Activated CD4-positive, CD25-positive, alpha-beta regulatory T cell treated with anti-CD3 and anti-CD28 coated beads, Interleukin-2, amount 50 U/mL, for 16 hours (primary cell): ENCODE results near the gene FFAR1.
"Not testable (repeated sequence)": the region's sequence is repeated elsewhere in the genome, so short reads cannot be mapped to it uniquely, and the experiment has no call there.

Source experiments
- DNase-seq: peaks from one replicate; pipeline ENCODE4 v3.0.0-alpha.2; 2020; ENCODE audit warnings: low read depth, low spot score

Gene FFAR1

DNA sequence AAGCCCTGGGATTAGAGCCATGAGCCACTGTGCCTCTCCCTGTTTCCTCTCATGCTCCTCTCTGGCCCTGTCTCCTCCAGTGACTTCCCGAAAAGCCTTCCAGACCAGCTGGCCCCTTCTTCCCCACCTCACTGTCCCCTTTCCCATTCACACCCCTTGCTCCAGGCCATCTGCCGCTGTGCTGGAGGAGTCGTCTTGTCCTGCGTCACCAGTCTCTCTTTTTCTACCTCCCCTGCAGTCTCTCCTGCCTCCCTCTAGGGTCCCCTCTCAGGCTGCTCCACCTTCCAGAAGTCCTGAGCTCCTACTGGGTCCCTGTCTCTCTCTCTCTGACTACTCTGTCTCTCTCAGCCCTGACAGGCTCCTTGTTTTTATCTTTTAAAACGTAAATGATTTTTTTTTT is 5.3 kb upstream of the FFAR1 start:
- DNase-seq: no peak

DNA sequence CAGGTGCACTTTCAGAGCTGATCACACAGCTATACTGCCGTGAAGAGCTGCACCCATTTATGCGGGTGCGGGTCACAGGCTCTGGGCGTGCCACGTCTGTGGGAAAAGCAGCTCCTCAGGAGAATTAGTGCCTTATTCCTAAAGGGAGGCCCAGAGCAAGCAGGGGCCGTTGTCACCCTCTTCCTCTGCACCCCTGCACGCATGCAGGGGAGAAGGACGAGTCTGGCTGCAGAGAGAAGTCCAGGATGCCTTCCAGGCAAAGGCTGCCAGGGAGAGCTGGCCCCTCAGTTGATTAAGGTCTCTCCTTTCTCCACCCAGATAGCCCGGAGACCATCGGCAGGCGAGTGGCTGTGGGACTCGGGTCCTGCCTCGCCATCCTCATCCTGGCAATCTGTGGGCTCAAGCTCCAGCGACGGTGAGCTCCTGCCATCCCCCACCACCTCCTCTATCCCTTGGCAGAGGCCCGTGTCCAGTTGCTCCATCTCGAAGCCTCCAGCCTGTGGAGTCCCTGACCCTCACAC is 3.1 kb upstream of the FFAR1 start:
- no peak for DNase-seq

DNA sequence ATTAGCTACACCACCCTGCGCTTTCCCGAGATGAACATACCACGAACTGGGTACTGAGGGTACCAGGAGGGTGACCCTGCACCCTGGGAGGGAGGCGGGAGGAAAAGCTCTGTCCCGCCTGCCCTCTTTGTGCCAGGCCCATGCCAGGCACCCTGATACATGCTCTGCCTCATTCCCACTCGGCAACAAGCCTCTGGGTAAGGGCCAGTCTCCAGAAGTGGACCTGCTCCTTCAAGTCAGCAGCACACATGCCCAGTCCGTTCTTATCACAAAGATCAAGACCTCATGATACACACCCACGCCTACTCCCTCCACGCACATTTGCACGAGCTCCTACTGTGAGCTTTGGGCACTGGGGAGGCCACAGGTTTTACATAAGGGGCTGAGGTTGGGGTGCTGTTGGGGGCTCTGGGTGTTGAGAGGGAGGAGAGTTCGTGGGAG is 2.0 kb upstream of the FFAR1 start:
- DNase-seq: no peak

DNA sequence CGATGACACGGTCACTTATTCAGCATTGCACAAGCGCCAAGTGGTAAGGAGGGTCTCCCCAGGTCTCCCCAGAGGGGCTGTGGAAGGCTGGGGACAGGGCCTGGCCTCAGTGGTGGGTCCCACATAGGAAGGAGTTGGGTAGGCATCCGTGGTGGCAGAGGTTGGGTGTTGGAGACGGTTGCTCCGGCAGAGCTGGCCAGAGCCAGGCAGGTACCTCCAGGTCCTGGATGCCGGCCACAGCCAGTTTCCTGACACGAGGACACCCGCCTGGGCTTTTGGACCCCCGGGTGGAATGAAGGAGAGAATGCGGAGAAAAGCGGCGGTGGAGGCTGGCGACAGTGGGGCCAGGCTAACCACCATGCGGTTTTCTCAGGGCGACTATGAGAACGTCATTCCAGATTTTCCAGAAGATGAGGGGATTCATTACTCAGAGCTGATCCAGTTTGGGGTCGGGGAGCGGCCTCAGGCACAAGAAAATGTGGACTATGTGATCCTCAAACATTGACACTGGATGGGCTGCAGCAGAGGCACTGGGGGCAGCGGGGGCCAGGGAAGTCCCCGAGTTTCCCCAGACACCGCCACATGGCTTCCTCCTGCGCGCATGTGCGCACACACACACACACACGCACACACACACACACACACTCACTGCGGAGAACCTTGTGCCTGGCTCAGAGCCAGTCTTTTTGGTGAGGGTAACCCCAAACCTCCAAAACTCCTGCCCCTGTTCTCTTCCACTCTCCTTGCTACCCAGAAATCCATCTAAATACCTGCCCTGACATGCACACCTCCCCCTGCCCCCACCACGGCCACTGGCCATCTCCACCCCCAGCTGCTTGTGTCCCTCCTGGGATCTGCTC is 1.3 kb upstream of the FFAR1 start:
- DNase-seq: peak; percentile 26

DNA sequence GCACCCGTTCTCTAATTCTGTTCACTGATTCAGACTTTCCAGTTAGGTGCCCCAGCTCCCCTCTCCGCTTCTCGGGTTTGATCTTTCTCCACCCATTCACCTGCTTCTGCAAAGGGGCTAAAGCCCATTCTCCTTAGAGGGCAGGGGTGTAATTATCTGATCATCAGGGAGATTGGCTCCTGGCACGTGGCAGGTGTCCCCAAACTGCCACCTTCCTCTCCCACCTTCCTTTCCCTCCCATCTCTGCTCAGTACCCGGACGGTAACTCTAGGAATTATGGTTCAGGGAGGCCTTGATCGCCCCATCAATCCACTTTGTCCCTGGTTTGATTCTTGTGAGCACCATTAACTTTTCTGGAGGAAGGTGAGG is 212 bp downstream of the FFAR1 start:
- no peak for DNase-seq

DNA sequence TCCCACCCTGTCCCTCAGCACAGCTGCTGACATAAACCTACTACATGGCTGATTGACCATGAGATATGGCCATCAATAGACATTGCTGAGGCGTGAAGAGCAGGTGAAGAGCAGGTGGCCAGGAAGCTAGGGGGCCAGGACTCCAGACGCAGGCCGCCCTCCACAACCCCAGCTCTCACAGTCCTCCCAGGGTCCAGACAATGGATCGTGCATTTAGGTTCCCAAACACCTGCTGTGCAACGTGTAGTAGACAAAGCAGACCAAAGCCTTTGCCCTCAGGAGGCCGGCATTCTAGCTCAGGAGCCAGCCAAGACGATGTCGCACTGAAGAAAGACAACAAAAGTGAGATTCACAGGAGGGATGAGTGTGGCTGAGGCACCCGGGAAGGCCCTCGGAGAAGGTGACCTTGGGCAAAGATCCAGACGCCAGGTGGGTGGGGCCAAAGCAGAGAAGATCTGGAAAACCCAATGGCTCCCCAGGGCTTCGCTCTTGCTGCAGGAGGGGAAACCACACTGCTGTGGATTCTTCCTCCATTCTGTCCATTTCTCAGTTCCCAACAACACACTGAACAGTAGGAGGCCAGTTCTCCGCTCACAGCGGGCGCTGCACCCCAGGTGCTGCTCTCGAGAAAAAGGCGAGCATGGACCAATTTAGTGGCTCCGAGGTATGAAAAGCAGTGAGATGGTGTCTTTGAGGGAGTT is 1.4 kb downstream of the FFAR1 start:
- DNase-seq: no peak

DNA sequence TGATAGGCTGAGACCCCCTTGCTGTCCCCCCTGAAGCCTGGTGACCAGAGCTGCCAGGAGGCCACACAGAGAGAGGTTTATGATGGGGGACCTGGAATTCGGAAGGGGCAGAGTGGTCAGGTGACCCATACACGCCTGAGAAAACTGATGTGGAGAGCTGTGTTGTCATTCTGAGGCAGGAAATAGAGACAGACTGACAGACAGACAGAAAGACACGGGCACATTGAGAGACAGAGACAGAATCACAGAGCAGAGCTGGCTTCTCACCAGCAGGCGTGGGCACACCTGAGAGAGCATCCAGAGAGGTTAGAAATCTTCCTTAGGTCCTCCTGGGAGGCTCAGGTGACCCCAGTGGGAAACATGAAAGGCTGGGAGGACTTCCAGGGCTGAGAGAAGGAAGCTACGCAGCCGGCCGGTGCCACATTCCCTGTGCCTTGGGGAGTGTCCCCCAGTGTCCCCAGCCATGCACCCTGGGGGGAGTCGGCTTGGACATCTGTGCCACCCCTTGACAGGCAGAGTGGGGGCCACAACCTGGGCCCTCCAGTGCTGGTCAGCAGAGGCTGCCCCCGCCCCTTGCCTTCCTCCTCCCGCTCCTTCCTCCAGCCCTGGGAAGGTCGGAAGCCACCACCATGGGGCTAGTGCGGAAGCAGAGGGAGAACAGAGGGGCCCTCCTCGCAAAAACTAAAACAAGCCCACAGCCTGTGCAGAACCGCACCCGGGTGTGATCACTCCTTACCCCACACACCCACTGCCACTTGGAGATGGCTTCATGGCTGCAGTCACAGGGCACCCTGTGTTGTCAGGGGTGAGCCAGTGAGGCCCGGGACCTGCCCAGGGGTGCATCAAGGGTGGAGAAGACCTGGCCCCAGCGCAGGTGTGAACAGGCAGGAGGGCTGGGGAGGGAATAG is 2.2 kb downstream of the FFAR1 start:
- no peak for DNase-seq

DNA sequence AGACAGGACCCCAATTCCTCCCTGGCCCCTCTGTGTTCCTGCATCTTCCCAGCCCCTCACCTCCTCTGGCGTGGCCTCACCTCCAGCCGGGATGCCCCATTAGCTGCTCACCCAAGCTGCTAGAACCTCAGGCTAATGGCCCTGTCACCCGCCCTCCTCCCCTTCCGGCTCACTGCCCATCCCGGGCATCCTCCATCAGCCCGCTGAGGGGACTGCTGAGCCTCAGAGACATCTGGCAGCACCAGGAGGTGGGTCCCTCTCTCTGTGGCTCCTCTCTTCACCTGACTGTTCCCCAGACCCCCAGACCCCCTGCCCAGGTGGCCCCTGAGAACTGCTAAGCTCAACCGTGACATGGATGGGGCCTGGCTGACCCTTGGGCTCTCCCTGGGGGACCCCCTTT is 2.9 kb downstream of the FFAR1 start:
- no peak for DNase-seq

DNA sequence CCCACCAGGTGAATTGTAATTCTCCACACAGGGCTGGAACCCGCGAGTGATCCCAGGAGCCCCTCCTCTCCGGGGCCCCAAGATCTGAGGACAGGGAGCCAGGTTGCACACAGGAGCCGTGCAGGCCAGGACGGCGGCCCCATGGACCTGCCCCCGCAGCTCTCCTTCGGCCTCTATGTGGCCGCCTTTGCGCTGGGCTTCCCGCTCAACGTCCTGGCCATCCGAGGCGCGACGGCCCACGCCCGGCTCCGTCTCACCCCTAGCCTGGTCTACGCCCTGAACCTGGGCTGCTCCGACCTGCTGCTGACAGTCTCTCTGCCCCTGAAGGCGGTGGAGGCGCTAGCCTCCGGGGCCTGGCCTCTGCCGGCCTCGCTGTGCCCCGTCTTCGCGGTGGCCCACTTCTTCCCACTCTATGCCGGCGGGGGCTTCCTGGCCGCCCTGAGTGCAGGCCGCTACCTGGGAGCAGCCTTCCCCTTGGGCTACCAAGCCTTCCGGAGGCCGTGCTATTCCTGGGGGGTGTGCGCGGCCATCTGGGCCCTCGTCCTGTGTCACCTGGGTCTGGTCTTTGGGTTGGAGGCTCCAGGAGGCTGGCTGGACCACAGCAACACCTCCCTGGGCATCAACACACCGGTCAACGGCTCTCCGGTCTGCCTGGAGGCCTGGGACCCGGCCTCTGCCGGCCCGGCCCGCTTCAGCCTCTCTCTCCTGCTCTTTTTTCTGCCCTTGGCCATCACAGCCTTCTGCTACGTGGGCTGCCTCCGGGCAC is 3.9 kb downstream of the FFAR1 start:
- no peak for DNase-seq

DNA sequence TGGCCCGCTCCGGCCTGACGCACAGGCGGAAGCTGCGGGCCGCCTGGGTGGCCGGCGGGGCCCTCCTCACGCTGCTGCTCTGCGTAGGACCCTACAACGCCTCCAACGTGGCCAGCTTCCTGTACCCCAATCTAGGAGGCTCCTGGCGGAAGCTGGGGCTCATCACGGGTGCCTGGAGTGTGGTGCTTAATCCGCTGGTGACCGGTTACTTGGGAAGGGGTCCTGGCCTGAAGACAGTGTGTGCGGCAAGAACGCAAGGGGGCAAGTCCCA is 4.4 kb downstream of the FFAR1 start:
- DNase-seq: no peak

DNA sequence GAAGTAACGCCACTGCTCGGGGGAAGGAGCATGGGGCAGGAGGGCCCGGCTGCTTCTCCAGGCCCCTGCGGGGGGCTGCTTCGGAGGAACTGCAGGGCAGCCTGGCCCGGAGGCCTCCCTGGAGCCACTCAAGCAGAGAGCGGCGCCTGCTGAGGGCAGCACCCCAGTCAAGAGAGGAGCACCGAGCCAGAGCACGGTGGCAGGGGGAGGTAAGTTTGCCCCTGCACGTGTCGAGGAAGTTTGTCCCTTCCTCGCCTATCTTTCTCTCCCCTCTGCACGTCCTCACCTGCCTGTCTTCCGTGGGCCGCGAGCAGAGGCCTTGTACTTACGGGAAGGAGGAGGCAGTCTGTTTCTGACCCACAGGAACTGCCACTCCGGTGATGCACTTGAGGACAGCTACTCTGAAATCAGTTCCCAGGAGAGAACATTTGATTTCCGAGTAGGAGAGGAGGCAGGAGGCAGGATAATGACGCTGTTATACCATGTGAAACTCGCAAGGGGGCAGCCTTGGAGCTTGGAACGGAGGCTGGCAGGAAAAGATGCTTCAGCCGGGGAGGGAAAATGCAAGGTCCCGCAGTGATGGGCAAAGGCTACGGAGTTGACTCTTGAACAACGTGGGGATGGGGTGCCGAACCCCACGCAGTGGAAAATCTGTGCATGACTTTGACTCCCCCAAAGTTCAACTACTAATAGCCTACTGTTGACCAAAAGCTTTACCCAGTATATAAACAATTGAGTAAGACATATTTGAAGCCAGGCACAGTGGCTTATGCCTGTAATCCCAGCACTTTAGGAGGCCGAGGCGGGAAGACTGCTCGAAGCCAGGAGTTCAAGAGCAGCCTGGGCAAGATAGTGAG is 5.0 kb downstream of the FFAR1 start:
- peak; percentile 45 for DNase-seq

DNA sequence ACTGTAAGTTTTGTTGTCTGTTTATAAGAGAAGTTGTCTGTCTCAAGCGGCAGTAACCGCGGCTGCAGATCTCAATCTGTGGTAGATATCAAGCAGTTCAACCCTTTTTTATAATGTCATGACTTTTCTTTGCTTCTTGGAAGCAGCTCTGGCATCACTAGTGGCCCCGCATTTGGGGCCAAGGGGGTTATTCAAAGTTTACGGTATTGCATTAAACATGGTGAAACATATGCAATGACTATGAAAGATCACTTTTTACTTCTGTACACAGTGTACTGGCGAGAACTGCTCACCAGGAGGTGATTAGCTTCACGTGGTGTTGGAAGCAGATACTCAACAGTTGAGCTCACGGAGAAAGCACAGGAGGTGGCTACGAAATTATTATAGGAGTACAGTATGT is 5.9 kb downstream of the FFAR1 start:
- no peak for DNase-seq

DNA sequence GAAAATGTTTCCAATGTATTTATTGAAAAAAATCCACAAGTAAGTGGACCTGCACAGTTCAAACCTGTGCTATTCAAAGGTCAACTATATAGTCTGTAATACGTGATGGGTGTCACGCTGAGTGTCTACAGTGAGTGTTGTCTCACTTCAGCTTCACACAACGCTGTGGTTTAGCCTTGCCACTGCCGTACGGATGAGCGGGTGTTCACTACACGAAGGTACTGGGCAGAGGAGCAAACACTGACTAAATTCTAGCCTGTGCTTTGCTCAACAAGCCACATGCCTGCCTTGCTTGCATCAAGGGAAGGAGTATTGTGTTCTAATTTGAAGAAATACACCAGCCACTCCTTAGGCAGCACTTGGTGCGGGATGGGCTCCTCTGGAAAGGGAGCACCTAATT is 7.2 kb downstream of the FFAR1 start:
- no peak for DNase-seq

DNA sequence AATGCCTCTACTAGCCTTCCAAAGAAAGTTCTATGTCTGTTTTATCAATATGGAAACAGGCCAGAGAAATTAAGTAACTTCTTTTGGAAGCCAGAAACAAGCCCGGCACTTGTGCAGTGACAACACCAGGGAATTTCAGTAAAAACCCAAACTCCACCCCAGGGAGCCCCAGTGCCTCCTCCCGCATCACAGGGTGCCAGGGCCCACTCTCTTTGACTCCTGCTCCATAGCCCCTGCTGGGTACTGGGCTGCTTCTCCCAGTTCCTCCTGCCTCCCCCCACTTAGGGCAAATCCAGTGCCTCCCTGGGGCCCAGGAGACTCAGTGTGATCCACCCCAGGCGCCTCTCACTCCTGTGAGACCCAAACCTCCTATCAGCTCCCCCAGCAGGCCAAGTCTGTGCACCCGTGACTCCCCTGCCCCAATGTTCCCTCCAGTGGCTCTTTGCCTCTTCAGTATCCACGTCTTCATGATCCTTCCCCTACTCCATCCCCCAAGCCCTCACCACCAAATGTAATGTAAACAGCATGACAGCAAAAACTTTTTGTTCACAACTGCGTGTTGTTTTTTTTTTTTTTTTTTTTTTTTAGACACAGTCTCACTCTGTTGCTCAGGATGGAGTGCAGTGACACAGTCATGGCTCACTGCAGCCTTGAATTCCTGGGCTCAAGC is 8.2 kb downstream of the FFAR1 start:
- no peak for DNase-seq

DNA sequence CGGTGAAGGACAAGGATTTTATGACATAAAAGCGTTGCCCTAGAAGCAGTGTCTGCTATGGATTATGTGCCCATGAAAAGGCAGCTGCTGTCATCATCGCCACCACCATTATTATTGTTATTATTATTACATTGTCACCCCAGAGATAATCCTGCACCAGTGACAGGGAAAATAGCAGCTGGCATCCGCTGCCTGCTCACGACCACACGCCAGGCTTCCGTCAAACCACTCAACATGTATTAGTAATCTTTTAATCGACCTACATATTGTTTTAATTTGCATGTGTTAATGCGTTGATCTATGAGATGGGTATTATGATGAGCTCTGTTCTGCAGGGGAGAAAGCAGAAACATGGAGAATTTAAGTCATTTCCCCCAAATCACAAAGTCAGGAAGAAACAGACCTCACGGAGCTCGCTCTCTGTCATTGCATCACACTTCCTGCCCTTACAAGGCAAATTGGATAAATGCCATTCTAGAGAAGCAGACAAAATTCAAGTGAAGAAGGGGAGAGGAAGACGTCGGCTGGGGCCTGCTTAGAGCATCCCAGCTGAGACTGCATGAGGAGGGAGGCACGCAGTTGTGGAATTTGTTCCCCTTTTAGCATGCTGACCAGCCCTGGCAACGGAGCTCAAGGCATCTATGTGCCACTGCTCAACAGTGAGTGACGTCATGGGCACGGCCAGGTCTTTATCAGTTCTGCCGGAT is 10.3 kb downstream of the FFAR1 start, which contains the start of gene FFAR3:
Gene FFAR3 (plus strand): TSS at position 594 of the 707 bp plus-strand sequence. CDS start 431 bp downstream, outside the sequence.
- no peak for DNase-seq

DNA sequence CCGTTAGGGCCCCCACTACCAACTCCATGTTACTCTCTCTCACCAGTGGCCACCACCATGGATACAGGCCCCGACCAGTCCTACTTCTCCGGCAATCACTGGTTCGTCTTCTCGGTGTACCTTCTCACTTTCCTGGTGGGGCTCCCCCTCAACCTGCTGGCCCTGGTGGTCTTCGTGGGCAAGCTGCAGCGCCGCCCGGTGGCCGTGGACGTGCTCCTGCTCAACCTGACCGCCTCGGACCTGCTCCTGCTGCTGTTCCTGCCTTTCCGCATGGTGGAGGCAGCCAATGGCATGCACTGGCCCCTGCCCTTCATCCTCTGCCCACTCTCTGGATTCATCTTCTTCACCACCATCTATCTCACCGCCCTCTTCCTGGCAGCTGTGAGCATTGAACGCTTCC is 11.1 kb downstream of the FFAR1 start:
- DNase-seq: not testable (repeated sequence)

DNA sequence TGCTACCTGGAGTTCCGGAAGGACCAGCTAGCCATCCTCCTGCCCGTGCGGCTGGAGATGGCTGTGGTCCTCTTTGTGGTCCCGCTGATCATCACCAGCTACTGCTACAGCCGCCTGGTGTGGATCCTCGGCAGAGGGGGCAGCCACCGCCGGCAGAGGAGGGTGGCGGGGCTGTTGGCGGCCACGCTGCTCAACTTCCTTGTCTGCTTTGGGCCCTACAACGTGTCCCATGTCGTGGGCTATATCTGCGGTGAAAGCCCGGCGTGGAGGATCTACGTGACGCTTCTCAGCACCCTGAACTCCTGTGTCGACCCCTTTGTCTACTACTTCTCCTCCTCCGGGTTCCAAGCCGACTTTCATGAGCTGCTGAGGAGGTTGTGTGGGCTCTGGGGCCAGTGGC is 11.7 kb downstream of the FFAR1 start:
- not testable (repeated sequence) for DNase-seq

DNA sequence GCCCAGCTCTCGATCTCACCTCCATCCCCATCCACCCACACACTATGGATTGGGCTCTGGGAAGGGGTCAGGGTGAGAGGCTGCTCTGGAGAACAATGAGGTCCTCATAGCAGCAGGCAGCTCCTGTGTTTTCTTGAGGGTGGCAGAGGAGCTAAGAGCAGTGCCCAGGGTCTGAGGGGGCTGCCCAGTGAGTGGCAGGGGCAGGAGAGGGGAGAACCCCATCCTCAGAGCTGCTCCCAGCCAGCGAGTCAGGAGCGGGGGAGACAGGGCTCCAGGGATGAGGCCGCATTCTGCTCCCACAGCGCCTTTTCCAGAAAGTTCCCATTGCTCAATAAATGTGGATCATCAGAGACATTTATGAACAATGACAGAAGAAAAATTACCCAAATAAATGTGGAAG is 12.4 kb downstream of the FFAR1 start:
- DNase-seq: not testable (repeated sequence)

DNA sequence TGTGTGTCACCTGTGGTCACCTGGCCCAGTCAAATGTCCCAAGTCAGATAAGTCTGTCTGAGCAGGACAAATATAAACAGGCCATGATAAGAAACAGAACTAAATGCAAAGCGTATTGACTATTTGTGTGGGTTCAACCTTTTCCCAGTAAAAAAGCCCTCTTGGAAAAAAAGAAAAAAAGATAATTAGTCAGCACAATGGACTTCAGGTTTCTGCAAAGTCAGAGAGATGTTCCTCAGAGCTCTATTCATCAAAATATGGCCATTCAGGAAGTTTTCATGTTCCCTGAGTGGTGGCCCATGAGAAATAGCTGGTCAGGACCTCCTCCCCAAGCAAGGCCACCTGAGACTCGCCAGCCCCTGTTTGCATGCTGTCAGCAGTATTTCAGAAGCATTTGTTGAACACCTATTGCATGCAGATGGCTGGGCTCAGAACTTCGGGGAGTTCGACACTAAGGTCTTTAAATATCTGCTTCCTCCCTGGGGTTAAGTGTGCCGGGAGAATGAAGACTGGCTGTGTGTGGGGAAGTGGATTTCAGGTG is 13.2 kb downstream of the FFAR1 start:
- DNase-seq: no peak
